Uterus (tissue), 2 donors: Measurements from ENCODE around the gene TNS2.

Experiments used
- POLR2A ChIP-seq, 2 donors: fragments of 450-650 bp; IDR thresholded peaks; one replicate each; pipeline ENCODE4 v1.6.1; 2016; ENCODE audit warnings: antibody characterized with exemption in 2 of 2, mild to moderate bottlenecking in 1 of 2, moderate library complexity in 1 of 2
- TF ChIP-seq, protein P1 (sequence below), 4 experiments: fragments of 200-600 bp in 2 of 4; fragments of 450-650 bp in 2 of 4; sonication (generic) in 2 of 4; IDR thresholded peaks; one replicate each; pipeline ENCODE4 v1.5.1; 2016 to 2019; ENCODE audit warnings: antibody characterized with exemption in 4 of 4, mild to moderate bottlenecking in 2 of 4, moderate library complexity in 1 of 4

DNA sequence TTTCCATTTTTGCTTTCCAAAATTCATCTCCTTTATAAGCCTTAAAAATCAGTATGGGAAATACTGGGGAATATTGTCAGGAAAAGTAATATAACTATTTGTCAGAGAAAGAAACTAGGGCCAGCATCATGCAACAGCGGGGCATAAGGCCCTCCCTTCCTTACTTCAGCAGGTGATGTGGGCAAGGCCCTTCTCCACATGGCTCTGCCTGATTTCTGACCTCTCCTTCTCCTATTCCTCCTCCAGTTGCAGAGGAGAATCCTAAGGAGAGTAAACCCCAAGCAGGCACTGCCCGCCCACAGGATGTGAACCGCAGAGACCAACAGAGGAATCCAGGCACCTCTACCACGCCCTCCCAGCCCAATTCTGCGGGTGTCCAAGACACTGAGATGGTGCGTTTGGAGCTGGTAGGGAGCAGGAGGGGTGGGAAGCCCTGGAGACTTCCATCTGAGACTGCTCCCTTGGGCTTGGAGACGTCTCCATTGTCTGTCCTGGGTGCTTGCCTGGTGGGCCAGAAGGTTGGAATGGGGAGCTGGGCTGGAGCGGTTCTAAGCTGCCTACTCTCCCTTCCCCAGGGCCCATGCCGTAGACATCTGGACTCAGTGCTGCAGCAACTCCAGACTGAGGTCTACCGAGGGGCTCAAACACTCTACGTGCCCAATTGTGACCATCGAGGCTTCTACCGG lies 50.7 kb downstream of the TNS2 start:
- no peak for TF ChIP-seq POLR2A (IDR thresholded peaks at IDR 0.05)
- TF ChIP-seq, protein P1, sequence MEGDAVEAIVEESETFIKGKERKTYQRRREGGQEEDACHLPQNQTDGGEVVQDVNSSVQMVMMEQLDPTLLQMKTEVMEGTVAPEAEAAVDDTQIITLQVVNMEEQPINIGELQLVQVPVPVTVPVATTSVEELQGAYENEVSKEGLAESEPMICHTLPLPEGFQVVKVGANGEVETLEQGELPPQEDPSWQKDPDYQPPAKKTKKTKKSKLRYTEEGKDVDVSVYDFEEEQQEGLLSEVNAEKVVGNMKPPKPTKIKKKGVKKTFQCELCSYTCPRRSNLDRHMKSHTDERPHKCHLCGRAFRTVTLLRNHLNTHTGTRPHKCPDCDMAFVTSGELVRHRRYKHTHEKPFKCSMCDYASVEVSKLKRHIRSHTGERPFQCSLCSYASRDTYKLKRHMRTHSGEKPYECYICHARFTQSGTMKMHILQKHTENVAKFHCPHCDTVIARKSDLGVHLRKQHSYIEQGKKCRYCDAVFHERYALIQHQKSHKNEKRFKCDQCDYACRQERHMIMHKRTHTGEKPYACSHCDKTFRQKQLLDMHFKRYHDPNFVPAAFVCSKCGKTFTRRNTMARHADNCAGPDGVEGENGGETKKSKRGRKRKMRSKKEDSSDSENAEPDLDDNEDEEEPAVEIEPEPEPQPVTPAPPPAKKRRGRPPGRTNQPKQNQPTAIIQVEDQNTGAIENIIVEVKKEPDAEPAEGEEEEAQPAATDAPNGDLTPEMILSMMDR (IDR thresholded peaks at IDR 0.05), result no peak
